Measurements from ENCODE around the gene TMEM200B.

DNA sequence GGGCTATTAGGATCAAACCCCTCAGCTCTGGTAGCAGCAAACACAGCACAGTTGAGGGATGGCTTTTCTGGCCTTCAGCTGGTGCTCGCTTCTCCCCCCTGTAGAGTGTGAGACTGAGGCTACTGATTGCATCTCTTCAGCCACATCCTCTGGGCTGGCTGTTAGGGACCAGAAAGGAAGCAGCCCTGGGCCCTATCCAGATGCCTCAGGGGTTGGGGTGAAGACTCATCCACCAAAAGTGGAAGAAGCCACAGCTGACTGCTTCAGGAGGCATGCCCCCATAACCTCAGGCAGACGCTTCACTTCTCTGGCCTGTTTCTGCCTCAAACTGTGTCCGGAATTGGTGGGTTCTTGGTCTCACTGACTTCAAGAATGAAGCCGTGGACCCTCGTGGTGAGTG is 6.2 kb upstream of the TMEM200B start:
- TF ChIP-seq, protein P1, sequence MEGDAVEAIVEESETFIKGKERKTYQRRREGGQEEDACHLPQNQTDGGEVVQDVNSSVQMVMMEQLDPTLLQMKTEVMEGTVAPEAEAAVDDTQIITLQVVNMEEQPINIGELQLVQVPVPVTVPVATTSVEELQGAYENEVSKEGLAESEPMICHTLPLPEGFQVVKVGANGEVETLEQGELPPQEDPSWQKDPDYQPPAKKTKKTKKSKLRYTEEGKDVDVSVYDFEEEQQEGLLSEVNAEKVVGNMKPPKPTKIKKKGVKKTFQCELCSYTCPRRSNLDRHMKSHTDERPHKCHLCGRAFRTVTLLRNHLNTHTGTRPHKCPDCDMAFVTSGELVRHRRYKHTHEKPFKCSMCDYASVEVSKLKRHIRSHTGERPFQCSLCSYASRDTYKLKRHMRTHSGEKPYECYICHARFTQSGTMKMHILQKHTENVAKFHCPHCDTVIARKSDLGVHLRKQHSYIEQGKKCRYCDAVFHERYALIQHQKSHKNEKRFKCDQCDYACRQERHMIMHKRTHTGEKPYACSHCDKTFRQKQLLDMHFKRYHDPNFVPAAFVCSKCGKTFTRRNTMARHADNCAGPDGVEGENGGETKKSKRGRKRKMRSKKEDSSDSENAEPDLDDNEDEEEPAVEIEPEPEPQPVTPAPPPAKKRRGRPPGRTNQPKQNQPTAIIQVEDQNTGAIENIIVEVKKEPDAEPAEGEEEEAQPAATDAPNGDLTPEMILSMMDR (IDR thresholded peaks at IDR 0.05): no peak
- TF ChIP-seq EP300 (IDR thresholded peaks at IDR 0.05) (no peak), POLR2A (IDR thresholded peaks at IDR 0.05) (no peak)
